MM.1S (cell line): ENCODE measurements around the gene CBX2.

ENCODE experiments used
- EZH2 ChIP-seq: fragments of 300-600 bp; sonication (generic); optimal IDR thresholded peaks from 2 replicates; pipeline ENCODE3; 2017; ENCODE audit warnings: low read depth, mild to moderate bottlenecking, antibody characterized with exemption, low read length, mixed read lengths
- TF ChIP-seq, protein P1 (sequence below): fragments of 300-600 bp; sonication (generic); IDR thresholded peaks from 2 replicates; pipeline ENCODE4 v1.5.1; 2016; ENCODE audit warnings: antibody characterized with exemption, low read length, mixed read lengths

DNA sequence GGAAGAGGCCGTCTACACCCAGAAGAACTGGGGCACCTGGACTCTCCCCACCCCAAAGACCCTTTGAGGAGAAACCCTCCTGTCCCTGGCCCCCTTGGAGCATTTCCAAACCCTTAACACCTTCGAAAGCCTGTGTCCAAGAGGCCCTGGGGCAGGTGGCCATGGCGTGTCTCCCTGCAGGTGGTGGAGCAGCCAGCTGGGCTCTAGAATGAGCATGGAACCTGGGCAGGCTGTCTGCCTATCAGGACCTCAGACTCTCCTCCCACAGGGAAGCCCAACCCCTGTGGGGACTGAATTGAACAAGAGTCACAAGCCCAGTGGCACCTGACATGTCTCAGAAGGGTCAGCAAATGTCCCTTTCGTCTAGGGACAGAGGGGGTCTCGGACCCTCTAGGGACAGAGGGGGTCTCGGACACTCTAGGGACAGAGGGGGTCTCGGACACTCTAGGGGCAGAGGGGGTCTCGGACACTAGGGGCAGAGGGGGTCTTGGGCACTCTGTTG is 52.9 kb downstream of the CBX2 start:
- TF ChIP-seq, protein P1, sequence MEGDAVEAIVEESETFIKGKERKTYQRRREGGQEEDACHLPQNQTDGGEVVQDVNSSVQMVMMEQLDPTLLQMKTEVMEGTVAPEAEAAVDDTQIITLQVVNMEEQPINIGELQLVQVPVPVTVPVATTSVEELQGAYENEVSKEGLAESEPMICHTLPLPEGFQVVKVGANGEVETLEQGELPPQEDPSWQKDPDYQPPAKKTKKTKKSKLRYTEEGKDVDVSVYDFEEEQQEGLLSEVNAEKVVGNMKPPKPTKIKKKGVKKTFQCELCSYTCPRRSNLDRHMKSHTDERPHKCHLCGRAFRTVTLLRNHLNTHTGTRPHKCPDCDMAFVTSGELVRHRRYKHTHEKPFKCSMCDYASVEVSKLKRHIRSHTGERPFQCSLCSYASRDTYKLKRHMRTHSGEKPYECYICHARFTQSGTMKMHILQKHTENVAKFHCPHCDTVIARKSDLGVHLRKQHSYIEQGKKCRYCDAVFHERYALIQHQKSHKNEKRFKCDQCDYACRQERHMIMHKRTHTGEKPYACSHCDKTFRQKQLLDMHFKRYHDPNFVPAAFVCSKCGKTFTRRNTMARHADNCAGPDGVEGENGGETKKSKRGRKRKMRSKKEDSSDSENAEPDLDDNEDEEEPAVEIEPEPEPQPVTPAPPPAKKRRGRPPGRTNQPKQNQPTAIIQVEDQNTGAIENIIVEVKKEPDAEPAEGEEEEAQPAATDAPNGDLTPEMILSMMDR = no peak
- TF ChIP-seq EZH2 = no peak
